Measurements from ENCODE around the gene MYO18B.

Gene MYO18B

GRCh38 chr22:25903294-25903693 lies 161.3 kb downstream of the MYO18B start:
- no peak for TF ChIP-seq CTCF (IDR thresholded peaks at IDR 0.05; ENCODE audit: low read depth, low read length)

GRCh38 chr22:25908212-25908611 lies 166.2 kb downstream of the MYO18B start:
- no peak for TF ChIP-seq CTCF (IDR thresholded peaks at IDR 0.05; ENCODE audit: low read depth, low read length)
- no peak overlapping the region for H3K4me3 ChIP-seq (ENCODE audit: low read depth, low read length)

More at GRCh38 chr22:25903294-25903693, 161.3 kb downstream of the MYO18B start:
- H3K4me3 ChIP-seq (ENCODE audit: low read depth, low read length), result no peak overlapping the region

GRCh38 chr22:25908755-25909154 lies 166.8 kb downstream of the MYO18B start:
- no peak for TF ChIP-seq CTCF (IDR thresholded peaks at IDR 0.05; ENCODE audit: low read depth, low read length)

GRCh38 chr22:25909614-25910387 lies 167.8 kb downstream of the MYO18B start:
- TF ChIP-seq CTCF (IDR thresholded peaks at IDR 0.05; ENCODE audit: low read depth, low read length), result no peak

More at GRCh38 chr22:25908755-25909154, 166.8 kb downstream of the MYO18B start:
- H3K4me3 ChIP-seq (ENCODE audit: low read depth, low read length), result no peak overlapping the region

GRCh38 chr22:25911243-25911972 lies 169.4 kb downstream of the MYO18B start:
- no peak for TF ChIP-seq CTCF (IDR thresholded peaks at IDR 0.05; ENCODE audit: low read depth, low read length)
- no peak overlapping the region for H3K4me3 ChIP-seq (ENCODE audit: low read depth, low read length)

More at GRCh38 chr22:25909614-25910387, 167.8 kb downstream of the MYO18B start:
- no peak overlapping the region for H3K4me3 ChIP-seq (ENCODE audit: low read depth, low read length)

GRCh38 chr22:25919452-25919851 lies 177.5 kb downstream of the MYO18B start:
- no peak overlapping the region for H3K4me3 ChIP-seq (ENCODE audit: low read depth, low read length)
- TF ChIP-seq CTCF (IDR thresholded peaks at IDR 0.05; ENCODE audit: low read depth, low read length), result no peak

GRCh38 chr22:25922141-25922540 lies 180.2 kb downstream of the MYO18B start:
- TF ChIP-seq CTCF (IDR thresholded peaks at IDR 0.05; ENCODE audit: low read depth, low read length), result no peak
- H3K4me3 ChIP-seq (ENCODE audit: low read depth, low read length), result no peak overlapping the region

All from WI38 (cell line).